NCI-H146 (cell line): Measurements from ENCODE around the gene SLCO3A1.
"Not testable (repeated sequence)": the region's sequence is repeated elsewhere in the genome, so short reads cannot be mapped to it uniquely, and the experiment has no call there.

Source experiments
- DNase-seq: peaks from one replicate; lab custom pipeline; 2025; lab: John Stamatoyannopoulos, UW

The SLCO3A1 gene

GRCh38 chr15:91940496-91941381 lies 87.2 kb downstream of the SLCO3A1 start:
- DNase-seq, result peak; percentile 68

GRCh38 chr15:91941871-91942658 lies 88.6 kb downstream of the SLCO3A1 start:
- no peak for DNase-seq

GRCh38 chr15:91942720-91943394 lies 89.3 kb downstream of the SLCO3A1 start:
- peak; percentile 25 for DNase-seq

GRCh38 chr15:91944331-91944730 lies 90.8 kb downstream of the SLCO3A1 start:
- DNase-seq, result no peak

GRCh38 chr15:91945385-91945784 lies 91.9 kb downstream of the SLCO3A1 start:
- no peak for DNase-seq

GRCh38 chr15:91946075-91946474 lies 92.6 kb downstream of the SLCO3A1 start:
- no peak for DNase-seq

- DNase-seq, result no peak
Measured at GRCh38 chr15:91946581-91947292, 93.2 kb downstream of the SLCO3A1 start.

- DNase-seq, result no peak
Measured at GRCh38 chr15:91947293-91947679, 93.8 kb downstream of the SLCO3A1 start.

- DNase-seq, result peak; percentile 70
Measured at GRCh38 chr15:91947683-91948608, 94.4 kb downstream of the SLCO3A1 start.

- DNase-seq, result no peak
Measured at GRCh38 chr15:91949361-91949760, 95.9 kb downstream of the SLCO3A1 start.

GRCh38 chr15:91950054-91950453 lies 96.5 kb downstream of the SLCO3A1 start:
- DNase-seq, result no peak

GRCh38 chr15:91950631-91951329 lies 97.3 kb downstream of the SLCO3A1 start:
- no peak for DNase-seq

- DNase-seq, result no peak
Measured at GRCh38 chr15:91952216-91952615, 98.7 kb downstream of the SLCO3A1 start.

GRCh38 chr15:91953432-91953831 lies 99.9 kb downstream of the SLCO3A1 start:
- no peak for DNase-seq

- peak; percentile 70 for DNase-seq
Measured at GRCh38 chr15:91954292-91954691, 100.8 kb downstream of the SLCO3A1 start.

- DNase-seq, result peak; percentile 62
Measured at GRCh38 chr15:91956026-91956723, 102.7 kb downstream of the SLCO3A1 start.

- no peak for DNase-seq
Measured at GRCh38 chr15:91961357-91961756, 107.8 kb downstream of the SLCO3A1 start.

GRCh38 chr15:91963747-91964146 lies 110.2 kb downstream of the SLCO3A1 start:
- not testable (repeated sequence) for DNase-seq

- DNase-seq, result peak; percentile 46
Measured at GRCh38 chr15:91965501-91966193, 112.1 kb downstream of the SLCO3A1 start.
